Ovary (tissue), 3 donors: Measurements from ENCODE around the gene DEFB113.

Source experiments
- CTCF ChIP-seq, 3 donors: fragments of 450-650 bp in 2 of 3; fragments of 200-600 bp in 1 of 3; IDR thresholded peaks; one replicate each; pipeline versions ENCODE4 v1.5.1 to v1.8.0; 2016 to 2022; ENCODE audit warnings: antibody characterized with exemption in 3 of 3, mild to moderate bottlenecking in 1 of 3
- EP300 ChIP-seq: sonication (generic); formaldehyde crosslinking; IDR thresholded peaks from one replicate; pipeline ENCODE4 v1.6.1; 2017; ENCODE audit warnings: antibody characterized with exemption
- POLR2A ChIP-seq: fragments of 450-650 bp; IDR thresholded peaks from one replicate; pipeline ENCODE4 v1.6.1; 2017; ENCODE audit warnings: antibody characterized with exemption, mild to moderate bottlenecking, moderate library complexity
- donor health status: DM: no; HTN: no; CAD: no.

- TF ChIP-seq CTCF (IDR thresholded peaks at IDR 0.05) = no peak
- no peak for TF ChIP-seq POLR2A
- TF ChIP-seq EP300 = no peak
Observed at GRCh38 chr6:49955847-49956246, 13.6 kb downstream of the DEFB113 start.
